K562 (cell line): Measurements from ENCODE around the gene GAS2L2. TPM values are rescaled to one million over a fixed set of nuclear protein-coding genes. Genes with fewer than 3 reads are reported as not detected.

Experiments used
- ARNT ChIP-seq, 2 experiments: fragments of 450-650 bp; IDR thresholded peaks; 2 replicates each; pipeline ENCODE4 v1.6.1; 2016; ENCODE audit warnings: mild to moderate bottlenecking in 1 of 2
- BRD9 ChIP-seq: fragments of 450-650 bp; IDR thresholded peaks from 2 replicates; pipeline ENCODE4 v1.6.1; 2018; ENCODE audit warnings: low read depth; ENCODE audit not compliant: partially characterized antibody
- CBX3 ChIP-seq, 2 experiments: IDR thresholded peaks; 1 replicate in 1 of 2; 2 replicates in 1 of 2; pipeline ENCODE4 v1.6.1; 2012; ENCODE audit warnings: inconsistent platforms in 2 of 2, low read length in 2 of 2, borderline replicate concordance in 1 of 2, control low read depth in 1 of 2
- CHD1 ChIP-seq: fragments of 200-600 bp; sonication (generic); IDR thresholded peaks from one replicate; pipeline ENCODE4 v1.6.1; 2012; ENCODE audit warnings: mild to moderate bottlenecking, moderate library complexity, low read length, inconsistent platforms
- CHD4 ChIP-seq: fragments of 200-600 bp; sonication (generic); IDR thresholded peaks from 3 replicates; pipeline ENCODE4 v1.6.1; 2012; ENCODE audit warnings: low read depth, mild to moderate bottlenecking, mixed read lengths, low read length, inconsistent platforms; ENCODE audit not compliant: insufficient read depth, insufficient replicate concordance, poor library complexity, severe bottlenecking
- DDX20 ChIP-seq: fragments of 450-650 bp; IDR thresholded peaks from 2 replicates; pipeline ENCODE4 v1.6.1; 2016; ENCODE audit warnings: missing genetic modification characterization, low read depth, mild to moderate bottlenecking, missing compliant biosample characterization, moderate library complexity
- EGR1 ChIP-seq: fragments of 450-650 bp; conservative IDR thresholded peaks from 2 replicates; pipeline ENCODE4 v1.6.1; 2017; ENCODE audit warnings: mild to moderate bottlenecking
- GATA2 ChIP-seq: sonication (generic); formaldehyde crosslinking; IDR thresholded peaks from 2 replicates; pipeline ENCODE4 v1.4.0; 2020; ENCODE audit warnings: mild to moderate bottlenecking, missing genetic modification reagents
- HDAC2 ChIP-seq: fragments of 450-650 bp; IDR thresholded peaks from 2 replicates; pipeline ENCODE4 v1.6.1; 2016; ENCODE audit warnings: mild to moderate bottlenecking
- HDAC3 ChIP-seq: fragments of 450-650 bp; IDR thresholded peaks from 2 replicates; pipeline ENCODE4 v1.6.1; 2018; ENCODE audit warnings: borderline replicate concordance, mild to moderate bottlenecking, moderate library complexity; ENCODE audit not compliant: partially characterized antibody
- NFIX ChIP-seq: fragments of 250-450 bp; sonication (Bioruptor Pico); IDR thresholded peaks from 2 replicates; pipeline ENCODE4 v1.4.0; 2020; ENCODE audit warnings: low read depth, mild to moderate bottlenecking, moderate library complexity
- NRF1 ChIP-seq, 2 experiments: fragments of 450-650 bp; IDR thresholded peaks in 1 of 2; conservative IDR thresholded peaks in 1 of 2; 2 replicates each; pipeline ENCODE4 v1.6.1; 2014; ENCODE audit warnings: mild to moderate bottlenecking in 2 of 2
- PTTG1 ChIP-seq: fragments of 450-650 bp; IDR thresholded peaks from 2 replicates; pipeline ENCODE4 v1.6.1; 2016; ENCODE audit warnings: low read depth, mild to moderate bottlenecking, missing genetic modification characterization, missing compliant biosample characterization
- RB1 ChIP-seq: fragments of 450-650 bp; IDR thresholded peaks from 2 replicates; pipeline ENCODE4 v1.6.1; 2017; ENCODE audit warnings: low read depth, mild to moderate bottlenecking
- RHOXF2B ChIP-seq: fragments of 250-450 bp; sonication (Bioruptor Pico); conservative IDR thresholded peaks from 2 replicates; pipeline ENCODE4 v1.5.1; 2021
- SAP30 ChIP-seq: fragments of 200-600 bp; sonication (generic); IDR thresholded peaks from 2 replicates; pipeline ENCODE4 v1.6.1; 2012; ENCODE audit warnings: borderline replicate concordance, low read depth, mild to moderate bottlenecking, moderate library complexity, low read length, control low read depth, inconsistent platforms; ENCODE audit not compliant: insufficient read depth, poor library complexity, severe bottlenecking
- SMARCC2 ChIP-seq: fragments of 450-650 bp; IDR thresholded peaks from 2 replicates; pipeline ENCODE4 v1.6.1; 2017; ENCODE audit warnings: antibody characterized with exemption, moderate library complexity, mild to moderate bottlenecking, low read depth
- SNRNP70 ChIP-seq: fragments of 200-400 bp; formaldehyde crosslinking; optimal IDR thresholded peaks from 2 replicates; pipeline ENCODE3; 2017; ENCODE audit warnings: low read depth, low read length
- SRSF3 ChIP-seq: fragments of 200-400 bp; formaldehyde crosslinking; IDR thresholded peaks from 2 replicates; pipeline ENCODE4 v1.6.1; 2016; ENCODE audit warnings: mild to moderate bottlenecking, low read length, moderate library complexity; ENCODE audit not compliant: insufficient read depth
- TEAD2 ChIP-seq: fragments of 450-650 bp; IDR thresholded peaks from 2 replicates; pipeline ENCODE4 v1.6.1; 2016; ENCODE audit warnings: missing genetic modification characterization, control low read depth, missing compliant biosample characterization
- YY1 ChIP-seq, 3 experiments: IDR thresholded peaks; 2 replicates each; pipeline ENCODE4 v1.6.1; 2011; ENCODE audit warnings: low read length in 2 of 3, mild to moderate bottlenecking in 2 of 3, moderate library complexity in 2 of 3, borderline replicate concordance in 1 of 3, control low read depth in 1 of 3, low read depth in 1 of 3; ENCODE audit not compliant: insufficient read depth in 3 of 3, insufficient replicate concordance in 2 of 3, control insufficient read depth in 1 of 3, insufficient read length in 1 of 3; ENCODE audit errors: extremely low read depth in 1 of 3
- ZNF197 ChIP-seq: fragments of 200-800 bp; sonication (Bioruptor generic); IDR thresholded peaks from 2 replicates; pipeline ENCODE4 v1.6.1; 2016; ENCODE audit warnings: low read depth, missing genetic modification characterization, missing compliant biosample characterization
- ZNF445 ChIP-seq: fragments of 250-450 bp; sonication (Bioruptor Pico); IDR thresholded peaks from 2 replicates; pipeline ENCODE4 v1.4.0; 2020; ENCODE audit warnings: low read depth, mild to moderate bottlenecking, moderate library complexity
- ZNF778 ChIP-seq: fragments of 450-650 bp; formaldehyde crosslinking; IDR thresholded peaks from 2 replicates; pipeline ENCODE4 v1.4.0; 2020; ENCODE audit warnings: mild to moderate bottlenecking, moderate library complexity
- polyA plus RNA-seq, 8 experiments: library from polyadenylated mRNA; depleted of rRNA in 4 of 8; stranded (reverse) in 5 of 8; unstranded in 3 of 8; fragments of >200 nt; fragmentation: Nextera tagmentation in 2 of 8; fragmentation: Illumina TruSeq in 1 of 8; extraction: Ambion mirVana in 2 of 8; extraction: Trizol in 1 of 8; gene quantifications; 2 replicates each; pipeline versions ENCODE4 v1.2.1 to v1.2.3, GENCODE V29; 2011 to 2014; ENCODE audit warnings: inconsistent platforms in 1 of 8, missing spikeins in 1 of 8
- total RNA-seq, 7 experiments: library from RNA; depleted of rRNA in 6 of 7; stranded (reverse); fragments of >200 nt in 6 of 7; fragmentation: Illumina TruSeq in 2 of 7; extraction: Trizol in 2 of 7; gene quantifications; 2 replicates each; pipeline versions ENCODE4 v1.2.1 to v1.2.3, GENCODE V29; 2011 to 2021; ENCODE audit warnings: low replicate concordance in 1 of 7
- TF ChIP-seq, protein P1 (sequence below): fragments of 450-650 bp; IDR thresholded peaks from 2 replicates; pipeline ENCODE4 v1.6.1; 2018; ENCODE audit not compliant: partially characterized antibody

GAS2L2 gene
- total and polyA plus RNA-seq, 9 of the 15 experiments (the other 6 are each of a cell fraction or from before 2014, with no cell fraction given), result not detected

DNA sequence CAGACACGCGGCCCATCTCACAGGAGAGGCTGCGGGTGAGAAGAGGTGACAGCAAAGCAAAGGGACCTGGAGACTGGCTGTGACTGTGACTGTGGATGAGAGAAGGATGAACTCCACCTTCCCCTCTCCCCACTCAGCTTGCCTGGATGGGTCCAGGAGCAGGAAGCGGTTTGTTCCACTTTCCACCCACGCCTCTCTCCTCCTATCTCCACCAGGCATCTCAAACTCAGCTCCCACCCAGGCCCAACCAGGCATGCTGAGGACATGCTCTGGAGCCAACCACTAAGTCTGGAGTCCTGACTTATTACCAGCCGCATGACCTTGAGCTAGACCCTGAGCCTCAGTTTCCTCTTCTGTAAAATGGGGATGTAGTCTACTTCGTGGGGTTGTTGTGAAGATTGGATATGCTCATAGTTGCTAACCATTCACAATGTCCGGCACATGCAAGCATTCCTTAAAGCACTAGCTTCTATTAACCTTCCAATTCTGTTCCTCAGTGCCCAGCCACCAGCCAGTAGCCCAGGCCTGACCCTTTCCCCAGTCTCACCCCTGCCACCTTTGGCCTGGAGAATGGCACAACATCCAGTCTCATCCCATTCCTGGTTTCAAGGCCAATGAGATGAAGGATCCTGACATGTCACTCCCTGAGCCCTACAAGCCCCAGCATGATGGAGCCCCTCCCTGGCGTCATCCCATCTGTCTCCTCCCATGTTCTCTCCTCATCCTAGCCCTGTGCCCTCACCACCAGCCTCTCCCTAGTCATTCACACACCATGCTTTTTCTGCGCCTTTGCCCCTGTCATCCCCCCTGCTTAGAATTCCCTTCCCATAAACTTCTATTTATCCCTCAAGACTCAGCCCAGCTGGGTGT lies 2.3 kb downstream of the GAS2L2 start (continued):
- no peak for TF ChIP-seq BRD9
- TF ChIP-seq CHD1, result no peak
- no peak for TF ChIP-seq GATA2
- TF ChIP-seq SAP30, result no peak
- TF ChIP-seq EGR1, result peak; percentile 91
- no peak for TF ChIP-seq SNRNP70
- TF ChIP-seq HDAC3, result no peak
- no peak for TF ChIP-seq ZNF197
- no peak for TF ChIP-seq ARNT (IDR thresholded peaks at IDR 0.05)
- TF ChIP-seq SRSF3, result no peak
- peak; percentile 56; the same call in 1 of the 2 replicates for TF ChIP-seq HDAC2
- no peak for TF ChIP-seq PTTG1 (tag)
- TF ChIP-seq DDX20 (tag), result no peak
- no peak for TF ChIP-seq YY1 (IDR thresholded peaks at IDR 0.05; ENCODE audit: borderline replicate concordance in 1 of 3, control insufficient read depth in 1 of 3, extremely low read depth in 1 of 3, insufficient read depth in 3 of 3, insufficient read length in 1 of 3, insufficient replicate concordance in 2 of 3, low read depth in 1 of 3, low read length in 2 of 3)
- TF ChIP-seq NFIX (CRISPR knock-in tag), result no peak
- TF ChIP-seq, protein P1, sequence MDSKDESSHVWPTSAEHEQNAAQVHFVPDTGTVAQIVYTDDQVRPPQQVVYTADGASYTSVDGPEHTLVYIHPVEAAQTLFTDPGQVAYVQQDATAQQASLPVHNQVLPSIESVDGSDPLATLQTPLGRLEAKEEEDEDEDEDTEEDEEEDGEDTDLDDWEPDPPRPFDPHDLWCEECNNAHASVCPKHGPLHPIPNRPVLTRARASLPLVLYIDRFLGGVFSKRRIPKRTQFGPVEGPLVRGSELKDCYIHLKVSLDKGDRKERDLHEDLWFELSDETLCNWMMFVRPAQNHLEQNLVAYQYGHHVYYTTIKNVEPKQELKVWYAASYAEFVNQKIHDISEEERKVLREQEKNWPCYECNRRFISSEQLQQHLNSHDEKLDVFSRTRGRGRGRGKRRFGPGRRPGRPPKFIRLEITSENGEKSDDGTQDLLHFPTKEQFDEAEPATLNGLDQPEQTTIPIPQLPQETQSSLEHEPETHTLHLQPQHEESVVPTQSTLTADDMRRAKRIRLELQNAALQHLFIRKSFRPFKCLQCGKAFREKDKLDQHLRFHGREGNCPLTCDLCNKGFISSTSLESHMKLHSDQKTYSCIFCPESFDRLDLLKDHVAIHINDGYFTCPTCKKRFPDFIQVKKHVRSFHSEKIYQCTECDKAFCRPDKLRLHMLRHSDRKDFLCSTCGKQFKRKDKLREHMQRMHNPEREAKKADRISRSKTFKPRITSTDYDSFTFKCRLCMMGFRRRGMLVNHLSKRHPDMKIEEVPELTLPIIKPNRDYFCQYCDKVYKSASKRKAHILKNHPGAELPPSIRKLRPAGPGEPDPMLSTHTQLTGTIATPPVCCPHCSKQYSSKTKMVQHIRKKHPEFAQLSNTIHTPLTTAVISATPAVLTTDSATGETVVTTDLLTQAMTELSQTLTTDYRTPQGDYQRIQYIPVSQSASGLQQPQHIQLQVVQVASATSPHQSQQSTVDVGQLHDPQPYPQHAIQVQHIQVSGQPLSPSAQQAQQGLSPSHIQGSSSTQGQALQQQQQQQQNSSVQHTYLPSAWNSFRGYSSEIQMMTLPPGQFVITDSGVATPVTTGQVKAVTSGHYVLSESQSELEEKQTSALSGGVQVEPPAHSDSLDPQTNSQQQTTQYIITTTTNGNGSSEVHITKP, result no peak
- TF ChIP-seq NRF1 (conservative IDR thresholded peaks at IDR 0.05 in 1 of 2, IDR thresholded peaks at IDR 0.05 in 1 of 2), result no peak
- TF ChIP-seq CHD4, result no peak
- TF ChIP-seq TEAD2 (tag), result no peak
- TF ChIP-seq RHOXF2B, result no peak
- TF ChIP-seq ZNF445 (CRISPR knock-in tag), result no peak
- no peak for TF ChIP-seq SMARCC2
- peak in 1 of 2 experiments; percentile 85; a peak in 2 of 3 replicates for TF ChIP-seq CBX3 (IDR thresholded peaks at IDR 0.05; ENCODE audit: borderline replicate concordance in 1 of 2, low read length in 2 of 2)
- no peak for TF ChIP-seq RB1
- no peak for TF ChIP-seq ZNF778 (CRISPR knock-in tag)
